Fibroblast of skin of right quadriceps (primary cell): ENCODE data around the gene CTDNEP1.
A peak's percentile ranks its signal among the peaks of the same experiment; 100 is the strongest.

Experiments used
- DNase-seq: peaks from one replicate; pipeline ENCODE4 v3.0.0-alpha.2; 2013

The CTDNEP1 gene

GRCh38 chr17:7279448-7279847 is 27.9 kb upstream of the CTDNEP1 start:
- no peak for DNase-seq

GRCh38 chr17:7266784-7267183 is 15.2 kb upstream of the CTDNEP1 start:
- no peak for DNase-seq

- no peak for DNase-seq
Observed at GRCh38 chr17:7263801-7264078, 12.2 kb upstream of the CTDNEP1 start.

GRCh38 chr17:7262935-7263800 is 11.6 kb upstream of the CTDNEP1 start:
- DNase-seq = no peak

GRCh38 chr17:7262192-7262934 is 10.8 kb upstream of the CTDNEP1 start, which contains the start of gene CLDN7:
CLDN7 (minus strand) TSS chr17:7262478; CDS start chr17:7262043, 435 bp downstream.
- no peak for DNase-seq

- no peak for DNase-seq
Observed at GRCh38 chr17:7261379-7262191, 10.1 kb upstream of the CTDNEP1 start.

GRCh38 chr17:7260651-7261378 is 9.3 kb upstream of the CTDNEP1 start:
- DNase-seq = no peak

- no peak for DNase-seq
Observed at GRCh38 chr17:7260151-7260550, 8.6 kb upstream of the CTDNEP1 start.

GRCh38 chr17:7259555-7259889 is 8.0 kb upstream of the CTDNEP1 start:
- DNase-seq = no peak

GRCh38 chr17:7258731-7259554 is 7.4 kb upstream of the CTDNEP1 start:
- no peak for DNase-seq

GRCh38 chr17:7256766-7257456 is 5.4 kb upstream of the CTDNEP1 start:
- DNase-seq = no peak

GRCh38 chr17:7254511-7254910 is 3.0 kb upstream of the CTDNEP1 start:
- no peak for DNase-seq

GRCh38 chr17:7253082-7253481 is 1.5 kb upstream of the CTDNEP1 start:
- DNase-seq = no peak

GRCh38 chr17:7252176-7253043 is 876 bp upstream of the CTDNEP1 start, which contains the start of gene ELP5:
ELP5 (plus strand) TSS chr17:7252215; CDS start chr17:7252551, 336 bp downstream.
- peak; percentile 95 for DNase-seq

- DNase-seq = no peak
Observed at GRCh38 chr17:7250695-7251627, 573 bp downstream of the CTDNEP1 start.

- no peak for DNase-seq
Observed at GRCh38 chr17:7249830-7250229, 1.7 kb downstream of the CTDNEP1 start.

GRCh38 chr17:7249214-7249613 is 2.3 kb downstream of the CTDNEP1 start:
- DNase-seq = no peak

- no peak for DNase-seq
Observed at GRCh38 chr17:7248796-7249195, 2.7 kb downstream of the CTDNEP1 start.

- DNase-seq = no peak
Observed at GRCh38 chr17:7246779-7247178, 4.8 kb downstream of the CTDNEP1 start.
